HG03432 (cell line): ENCODE results near the gene RRP12.
"Not testable (repeated sequence)": the region's sequence is repeated elsewhere in the genome, so short reads cannot be mapped to it uniquely, and the experiment has no call there.

Source experiments
- ATAC-seq: cut with Tn5 transposase; IDR thresholded peaks from one replicate; pipeline ENCODE4 v1.9.1; 2021; ENCODE audit warnings: mild to moderate bottlenecking, moderate library complexity; ENCODE audit not compliant: unreplicated experiment

The RRP12 gene

DNA sequence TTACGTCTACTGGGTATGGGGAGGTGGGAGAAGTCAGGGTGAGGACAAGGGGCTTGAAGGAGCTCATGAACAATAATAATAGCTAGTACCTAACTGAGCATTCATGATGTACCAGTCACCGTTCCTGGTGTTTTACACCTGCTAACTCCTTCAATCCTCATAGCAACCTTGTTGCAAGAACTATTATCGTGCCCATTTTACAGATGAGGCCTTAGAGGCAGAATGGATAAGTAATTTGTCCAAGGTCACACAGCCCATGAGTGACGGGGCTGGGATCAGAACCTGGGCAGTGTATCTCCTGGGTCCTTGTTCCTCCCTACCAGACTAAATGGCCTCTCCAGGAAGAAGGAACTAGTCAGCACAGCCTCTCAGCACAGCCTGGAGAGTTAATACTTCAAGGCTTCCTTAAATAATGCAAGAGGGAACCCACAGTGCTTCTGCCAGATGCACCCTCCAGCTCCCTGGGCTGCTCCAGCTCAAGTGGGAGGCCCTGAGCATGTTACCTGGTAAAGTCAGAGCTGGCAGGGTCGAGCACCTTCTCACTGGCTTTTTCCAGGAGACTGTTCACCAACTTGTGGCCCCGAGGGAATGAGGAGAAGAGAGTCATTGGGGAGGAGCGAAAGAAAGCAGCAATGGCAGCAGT lies 28.8 kb downstream of the RRP12 start:
- no peak for ATAC-seq

DNA sequence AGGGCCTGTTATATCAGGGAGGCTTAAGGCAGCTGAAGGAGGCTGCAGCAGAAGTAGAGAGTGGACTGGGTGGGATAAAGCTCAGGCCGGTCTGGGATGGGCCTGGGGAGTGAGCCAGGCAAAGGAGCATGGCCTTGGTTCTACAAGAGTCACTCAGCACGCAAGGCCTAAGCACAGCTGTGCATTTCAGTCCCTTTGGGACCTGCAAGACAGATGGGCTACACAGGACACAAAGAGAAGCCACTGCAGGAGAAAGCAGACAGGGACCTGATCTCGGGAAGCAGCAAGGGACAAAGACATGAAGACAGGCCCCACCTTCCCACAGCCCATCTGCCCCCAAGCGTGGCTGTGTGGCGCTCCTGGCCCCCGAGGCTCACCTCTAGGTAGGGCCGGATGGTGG lies 29.4 kb downstream of the RRP12 start:
- ATAC-seq: no peak

DNA sequence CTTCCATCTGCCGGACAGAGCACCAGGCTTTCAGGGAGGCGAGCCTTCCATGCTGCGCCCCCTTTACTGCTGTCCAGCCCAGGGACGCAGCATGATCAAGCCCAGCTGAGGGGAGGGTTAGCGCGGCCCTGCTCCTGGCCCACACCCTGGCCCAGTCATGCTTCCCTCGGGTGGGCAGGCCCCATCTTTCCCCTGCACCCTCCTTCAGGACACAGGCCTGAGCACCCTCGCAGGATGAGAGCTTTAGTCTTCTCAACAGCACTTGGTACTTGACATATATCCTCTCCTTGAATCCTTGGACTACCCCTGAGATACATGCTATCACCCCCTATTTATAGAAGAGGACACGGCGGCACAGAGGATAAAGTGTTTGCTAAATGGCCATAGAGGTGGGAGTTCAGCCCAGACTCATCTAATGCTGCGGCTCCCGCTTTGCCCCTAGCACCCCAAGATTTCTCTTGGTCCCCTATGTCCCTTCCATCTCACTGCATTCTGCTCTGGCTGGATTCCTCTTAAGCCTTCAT lies 34.0 kb downstream of the RRP12 start:
- no peak for ATAC-seq

DNA sequence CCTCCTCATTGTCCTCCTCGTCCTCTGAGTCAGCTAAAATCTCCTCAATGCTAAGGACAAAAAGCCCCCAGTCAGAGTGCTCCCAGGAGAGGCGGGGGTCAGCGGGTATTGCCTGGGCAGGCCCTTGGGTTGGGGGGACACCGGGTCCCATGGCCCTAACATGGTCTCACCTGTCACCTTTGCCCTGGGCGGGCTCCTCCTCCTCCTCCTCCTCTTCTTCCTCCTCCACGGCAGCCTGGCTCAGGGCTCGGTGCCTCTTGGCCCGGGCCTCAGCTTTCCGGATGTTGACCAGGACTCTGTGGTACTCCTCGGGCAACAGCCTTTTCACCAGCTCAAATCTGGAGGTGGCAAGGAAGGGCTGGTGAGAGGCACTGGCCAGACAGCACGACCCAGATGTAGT lies 34.6 kb downstream of the RRP12 start:
- ATAC-seq: no peak

DNA sequence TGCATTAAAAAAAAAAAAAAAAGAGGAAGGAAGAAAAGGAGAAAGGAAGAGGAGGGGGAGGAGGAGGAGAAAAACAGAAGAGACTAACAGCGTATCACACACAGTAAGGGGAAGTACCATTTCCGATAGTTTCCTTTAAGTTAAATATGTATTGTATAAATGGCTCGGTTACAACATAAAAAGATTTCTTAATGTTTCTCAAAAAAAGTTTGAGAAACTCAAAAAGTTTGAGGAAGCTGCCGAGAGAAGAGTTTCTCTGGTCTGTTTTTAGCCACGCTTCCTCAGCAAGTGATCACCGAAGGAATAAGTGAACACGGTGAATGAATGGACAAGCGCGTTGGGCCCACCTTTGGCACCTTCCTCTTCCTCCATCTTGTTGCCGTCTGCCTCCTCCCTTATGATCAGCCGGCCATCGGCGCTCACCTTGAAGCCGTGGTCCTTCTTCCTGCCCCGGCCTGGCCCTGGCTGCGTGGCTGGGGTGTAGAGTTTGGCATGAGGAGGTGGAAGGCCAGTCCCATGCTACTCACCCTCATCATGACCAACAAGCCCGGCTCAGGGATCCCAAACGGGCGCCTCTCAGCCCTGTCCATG lies 35.3 kb downstream of the RRP12 start:
- ATAC-seq: no peak

DNA sequence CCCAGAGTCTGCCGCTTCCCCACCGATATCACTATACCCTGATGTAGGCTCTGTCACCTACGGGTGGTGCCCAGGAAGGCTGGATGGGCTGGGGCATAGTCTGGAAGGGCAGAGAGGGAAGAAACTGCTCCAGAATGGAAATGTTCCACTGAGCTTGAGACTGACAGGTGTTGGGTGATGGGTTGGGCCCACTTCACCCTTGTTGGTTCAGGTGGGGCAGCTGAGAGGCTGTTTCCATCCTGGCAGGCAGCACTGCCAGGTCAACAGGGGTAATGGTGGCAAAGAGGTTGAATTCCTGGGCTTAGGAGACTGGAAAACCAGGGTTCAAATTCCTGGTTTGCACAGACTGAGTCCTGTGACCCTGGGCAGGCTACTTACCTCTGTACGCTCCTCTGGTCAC lies 38.1 kb downstream of the RRP12 start:
- ATAC-seq: no peak

DNA sequence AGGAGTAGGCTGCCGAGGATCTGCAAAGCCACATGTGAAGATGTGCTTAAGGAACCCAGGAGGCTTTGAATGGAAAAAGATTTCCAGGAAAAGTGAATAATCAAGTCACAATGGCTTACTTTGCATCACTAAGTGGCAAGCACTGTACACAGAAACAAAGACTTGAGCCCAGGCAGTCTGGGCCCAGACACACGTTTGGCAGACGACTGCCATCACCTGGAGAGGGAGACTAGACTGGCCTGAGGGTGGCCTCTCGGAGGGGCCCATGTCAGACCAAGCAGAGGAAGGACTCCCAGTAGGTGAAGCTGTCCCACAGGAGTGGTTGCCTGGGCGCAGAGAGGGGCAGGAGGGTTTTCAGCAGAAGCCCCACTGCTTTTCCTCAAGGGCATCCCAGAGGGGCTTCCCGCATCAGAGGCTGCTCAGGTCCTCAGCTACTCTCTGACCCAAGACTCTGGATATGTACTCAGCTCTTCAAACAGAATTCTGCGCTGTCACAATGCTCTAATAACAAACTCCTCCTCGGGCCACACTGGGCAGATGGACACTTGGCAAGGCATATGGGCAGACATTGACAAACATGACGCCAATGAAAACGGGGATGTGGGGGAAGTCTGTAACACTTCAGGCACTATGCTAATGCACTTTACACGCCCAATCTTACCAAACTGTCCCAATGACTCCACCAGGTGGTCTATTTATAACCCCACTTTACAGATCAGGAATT lies 38.7 kb downstream of the RRP12 start:
- ATAC-seq: no peak

DNA sequence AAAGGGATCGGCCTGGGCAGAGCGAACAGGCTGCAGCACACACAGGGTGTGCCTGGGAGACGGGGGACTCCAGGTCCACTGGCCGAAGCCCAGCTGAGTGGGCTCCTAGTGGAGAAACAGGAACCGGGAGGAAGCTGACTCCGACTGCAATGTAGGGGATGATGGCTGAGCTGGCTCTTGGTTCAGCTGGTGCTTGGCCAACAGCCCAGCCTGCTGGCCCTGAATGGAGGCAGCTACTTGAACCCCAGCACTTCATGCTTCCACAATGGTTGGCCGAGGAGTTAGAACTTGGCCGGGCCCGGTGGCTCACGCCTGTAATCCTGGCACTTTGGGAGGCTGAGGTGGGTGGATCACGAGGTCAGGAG lies 39.6 kb downstream of the RRP12 start:
- ATAC-seq: no peak

DNA sequence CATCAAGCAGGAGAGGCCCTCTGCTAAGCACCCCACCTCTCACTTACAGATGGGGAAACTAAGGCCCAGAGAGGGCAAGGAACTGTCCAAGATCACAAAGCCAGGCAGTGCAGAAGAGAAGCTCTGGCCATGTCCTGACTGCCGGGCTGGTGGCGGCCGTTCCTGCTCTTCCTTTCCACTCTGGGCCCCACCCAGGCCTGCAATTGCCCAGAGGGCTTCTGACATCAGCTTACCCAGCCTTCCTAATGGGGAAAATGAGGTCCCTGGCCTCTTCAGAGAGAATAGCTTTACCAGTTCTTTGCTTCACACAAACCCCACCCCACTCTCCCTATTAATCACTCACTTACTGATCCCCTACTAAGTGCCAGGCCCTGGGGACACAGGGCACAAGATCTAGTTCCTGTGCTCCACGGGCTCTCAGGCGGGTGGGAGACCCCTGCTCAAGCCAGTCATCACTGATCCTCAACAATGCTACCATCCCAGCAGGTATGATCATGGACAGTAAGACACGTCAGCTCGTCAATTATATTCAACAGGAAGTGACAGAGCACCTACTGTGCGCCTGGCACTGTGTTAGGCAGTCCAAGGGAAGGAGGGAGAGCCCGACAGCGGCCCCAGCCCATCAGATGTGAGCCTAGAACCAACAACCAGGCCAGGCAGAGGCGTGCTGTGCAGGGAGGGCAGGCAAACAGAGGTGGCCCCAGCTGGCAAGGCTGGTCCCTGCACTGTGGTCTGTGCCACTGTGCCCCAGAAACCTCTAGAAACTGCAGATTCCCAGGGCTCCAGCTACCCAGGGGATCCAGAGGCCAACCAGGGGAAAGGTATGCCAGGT lies 40.2 kb downstream of the RRP12 start:
- ATAC-seq: no peak

DNA sequence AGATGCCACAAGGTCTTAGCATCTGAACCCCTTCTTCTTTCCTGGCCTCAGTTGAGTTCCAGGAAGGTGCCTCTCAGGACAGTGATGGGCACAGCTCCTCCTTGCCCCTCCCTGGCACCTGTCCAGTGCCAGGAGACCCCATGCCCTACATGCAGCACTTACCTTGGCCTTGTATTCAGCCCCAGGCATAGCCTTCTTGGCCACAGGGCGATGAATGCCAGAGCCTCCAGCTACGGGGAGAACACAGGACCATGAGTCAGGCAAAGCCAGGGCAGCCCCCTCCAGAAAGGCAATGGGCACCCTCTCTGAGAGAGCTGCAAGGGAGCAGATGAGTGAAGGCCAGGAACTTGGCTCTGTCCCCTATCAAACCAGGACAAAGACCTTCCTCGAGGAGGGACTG lies 42.4 kb downstream of the RRP12 start:
- no peak for ATAC-seq

DNA sequence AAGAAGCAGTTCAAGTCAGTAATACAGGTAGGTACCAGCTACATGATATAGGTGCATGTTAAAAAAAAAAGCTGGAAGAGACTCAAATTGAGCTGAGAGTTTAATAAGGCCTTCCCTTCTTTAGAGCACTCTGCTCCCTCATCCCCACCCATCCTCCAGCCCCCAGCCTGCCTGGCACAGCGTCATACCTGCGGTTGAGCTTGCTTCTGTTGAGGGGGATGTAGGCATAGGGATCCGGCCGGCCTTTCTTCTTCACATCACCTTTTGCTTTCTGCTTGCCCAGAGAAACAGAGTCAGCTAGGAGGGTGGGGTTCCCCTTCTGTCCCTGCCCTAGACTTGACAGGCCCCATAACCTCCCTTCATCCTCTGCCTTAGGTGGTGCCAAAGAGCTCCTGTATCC lies 42.8 kb downstream of the RRP12 start:
- no peak for ATAC-seq

DNA sequence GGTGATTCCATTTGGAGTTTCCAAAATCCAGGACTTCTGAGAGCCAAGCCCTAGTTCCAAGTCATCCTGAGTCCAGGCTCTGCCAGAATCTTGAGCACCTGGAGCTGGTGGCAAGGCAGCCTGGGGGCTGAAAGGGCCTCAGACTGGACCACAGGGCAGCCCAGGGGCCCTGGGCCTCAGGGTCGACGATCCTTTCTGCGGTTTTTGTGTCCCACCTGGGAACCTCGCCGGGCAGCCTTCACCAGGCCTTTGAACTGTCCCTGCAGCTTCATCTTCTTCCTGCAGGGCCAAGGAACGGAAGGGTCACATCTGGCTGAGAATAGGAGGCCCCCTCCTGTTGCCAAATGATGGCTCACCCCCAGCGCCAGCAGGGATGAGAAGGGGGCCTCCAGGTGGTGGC lies 44.2 kb downstream of the RRP12 start:
- no peak for ATAC-seq

DNA sequence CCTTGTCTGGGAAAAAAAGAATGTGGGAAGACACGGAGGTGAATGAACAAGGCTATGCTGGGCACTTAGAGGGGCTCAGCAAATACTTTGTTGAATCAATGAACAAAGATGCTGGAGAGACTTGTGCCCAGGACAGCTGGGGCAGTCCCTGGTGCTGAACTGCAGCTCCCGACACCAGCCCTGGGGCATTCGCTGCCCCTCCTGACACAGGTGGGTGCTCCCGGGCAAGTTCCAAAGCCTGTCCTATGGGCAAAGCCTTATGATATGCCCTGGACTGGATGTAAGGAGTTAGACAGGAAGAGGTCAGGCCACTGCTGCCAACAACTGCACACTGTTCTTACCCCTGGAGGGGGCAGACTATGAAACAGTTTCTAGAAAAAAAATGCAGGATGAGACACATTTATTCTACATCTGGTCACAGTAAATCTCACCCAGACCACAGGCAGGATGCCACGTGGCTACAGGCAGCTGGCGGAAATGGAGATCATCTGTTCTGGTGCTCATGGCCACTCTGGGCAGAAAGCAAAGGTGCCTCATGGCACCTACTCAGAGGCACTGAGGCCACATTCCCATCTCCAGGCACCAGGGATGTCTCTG lies 44.7 kb downstream of the RRP12 start:
- no peak for ATAC-seq

DNA sequence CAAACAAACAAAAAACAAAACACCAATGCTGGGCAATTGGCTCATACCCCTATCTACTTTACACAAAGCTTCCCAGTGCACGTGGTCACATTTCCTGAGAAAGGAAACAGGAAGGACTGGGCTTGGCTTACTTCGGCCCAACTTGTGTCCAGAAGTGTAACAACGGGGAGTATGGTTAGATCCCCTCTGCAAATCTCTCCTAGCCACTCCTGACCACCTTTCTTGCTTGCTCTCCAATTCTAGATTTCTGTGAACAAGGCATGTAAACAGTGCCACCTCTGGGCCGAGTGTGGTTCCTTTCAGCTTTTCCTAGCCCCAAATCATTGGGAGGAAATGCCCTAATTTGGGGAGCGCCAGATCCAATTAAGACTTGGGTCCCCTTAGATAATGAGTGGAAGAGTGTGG lies 45.6 kb downstream of the RRP12 start:
- no peak for ATAC-seq

DNA sequence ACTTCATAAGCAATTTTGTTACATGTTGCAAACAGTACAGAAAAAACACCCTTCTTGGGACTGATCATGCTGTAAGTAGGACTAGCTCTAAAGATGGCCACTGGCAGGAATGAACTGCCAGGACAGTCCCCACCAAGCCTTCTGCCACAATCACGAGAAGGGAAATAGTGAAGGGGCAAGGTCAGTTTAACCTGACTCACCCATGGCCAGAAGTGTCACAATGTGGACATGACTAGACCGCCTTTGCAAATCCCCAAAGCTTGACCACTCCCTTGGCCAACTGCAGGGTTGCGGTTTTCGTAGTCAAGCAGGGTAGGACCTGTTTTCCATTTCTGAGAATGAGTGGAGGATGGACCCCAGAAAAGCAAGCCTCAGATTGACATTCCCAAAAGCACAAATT lies 47.2 kb downstream of the RRP12 start:
- ATAC-seq: no peak

DNA sequence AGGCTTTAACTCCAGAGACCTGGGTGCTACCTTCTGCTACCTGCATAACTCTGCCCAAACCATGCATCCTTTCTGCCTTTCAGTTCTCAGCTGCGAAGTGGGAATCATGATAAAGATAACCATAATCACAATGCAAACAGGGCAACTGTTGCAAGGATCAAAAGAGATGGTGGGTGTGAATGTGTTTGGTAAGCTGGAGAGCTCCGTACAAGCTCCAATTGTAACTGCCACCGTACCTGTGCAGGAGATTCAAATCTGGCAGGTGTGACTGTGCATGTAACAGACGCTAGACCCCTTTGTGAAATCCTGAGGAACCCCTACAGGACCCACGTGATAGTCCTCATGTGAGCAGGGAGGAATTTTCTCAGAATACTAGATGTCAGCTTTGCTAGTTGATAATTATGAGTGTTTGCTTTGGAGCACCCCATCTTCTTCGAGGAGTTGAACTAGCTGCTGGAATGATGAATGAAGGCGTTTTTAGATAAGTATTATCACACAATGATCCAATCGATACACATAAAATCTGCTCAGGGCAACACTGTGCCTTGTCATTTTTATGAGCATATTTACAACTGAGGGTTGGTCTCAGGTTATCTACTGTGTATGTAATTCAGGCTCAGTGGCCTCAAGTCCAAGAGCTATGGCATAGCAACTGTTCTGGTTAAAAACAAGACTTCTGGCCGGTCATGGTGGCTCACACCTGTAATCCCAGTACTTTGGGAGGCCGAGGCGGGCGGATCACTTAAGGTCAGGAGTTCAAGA lies 51.2 kb downstream of the RRP12 start:
- no peak for ATAC-seq

DNA sequence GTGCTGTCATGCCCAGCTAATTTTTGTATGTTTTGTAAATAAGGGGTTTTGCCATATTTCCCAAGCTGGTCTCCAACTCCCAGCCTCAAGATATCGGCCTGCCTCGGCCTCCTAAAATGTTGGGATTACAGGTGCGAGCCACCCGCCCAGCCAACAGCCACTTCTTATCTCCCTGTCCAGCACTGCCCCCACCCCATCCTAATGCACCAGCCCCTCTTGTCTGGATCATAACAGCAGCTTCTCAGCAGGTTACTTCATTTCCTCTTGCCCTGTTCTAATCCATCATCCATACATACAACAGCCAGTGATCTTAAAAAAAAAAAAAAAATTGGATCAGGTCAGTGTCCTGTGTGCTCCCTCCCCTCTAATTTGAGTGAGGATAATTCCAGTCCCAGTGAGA lies 53.8 kb downstream of the RRP12 start:
- ATAC-seq: no peak

DNA sequence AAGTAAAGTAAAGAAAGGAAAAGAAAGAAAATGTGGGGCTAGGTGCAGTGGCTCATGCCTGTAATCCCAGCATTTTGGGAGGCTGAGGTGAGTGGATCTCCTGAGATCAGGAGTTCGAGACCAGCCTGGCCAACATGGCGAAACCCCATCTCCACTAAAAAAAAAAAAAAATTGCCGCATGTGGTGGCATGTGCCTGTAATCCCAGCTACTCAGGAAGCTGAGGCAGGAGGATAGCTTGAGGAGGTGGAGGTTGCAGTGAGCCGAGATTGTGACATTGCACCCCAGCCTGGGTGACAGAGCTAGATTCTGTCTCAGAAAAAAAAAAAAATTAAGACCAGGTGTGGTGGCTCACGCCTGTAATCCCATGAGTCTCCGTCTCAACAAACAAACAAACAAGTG lies 57.5 kb downstream of the RRP12 start:
- ATAC-seq: not testable (repeated sequence)

DNA sequence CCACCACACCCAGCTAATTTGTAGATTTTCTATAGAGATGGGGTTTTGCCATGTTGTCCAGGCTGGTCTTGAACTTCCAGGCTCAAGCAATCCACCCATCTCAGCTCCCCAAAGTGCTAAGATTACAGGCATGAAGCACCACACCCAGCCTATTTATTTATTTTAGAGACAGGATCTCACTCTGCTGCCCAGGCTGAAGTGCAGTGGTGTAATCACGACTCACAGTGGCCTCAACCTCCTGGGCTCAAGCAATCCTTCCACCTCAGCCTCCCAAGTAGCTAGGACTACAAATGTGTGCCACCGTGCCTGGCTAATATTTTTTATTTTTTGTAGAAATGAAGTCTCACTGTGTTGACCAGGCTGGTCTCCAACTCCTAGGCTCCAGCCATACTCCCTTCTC lies 59.7 kb downstream of the RRP12 start:
- ATAC-seq: no peak

DNA sequence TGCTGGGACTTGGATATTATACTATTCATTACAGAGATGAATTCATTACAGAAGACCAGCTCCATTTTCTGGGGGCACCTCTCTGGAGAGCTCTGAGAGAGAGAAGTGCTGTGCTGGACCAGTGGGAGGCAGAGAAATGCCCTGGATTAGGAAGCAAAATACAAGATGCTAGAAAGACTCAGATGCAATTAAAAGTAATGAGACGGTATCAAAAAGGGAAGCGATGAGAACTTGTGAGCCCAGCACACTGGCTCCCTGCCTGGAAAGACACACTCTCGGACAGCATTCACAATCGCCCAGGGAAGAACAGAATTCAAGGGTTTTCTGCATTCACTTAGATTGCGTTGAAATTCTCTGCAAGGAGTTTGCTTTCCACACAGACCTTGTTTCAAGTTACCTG lies 63.1 kb downstream of the RRP12 start:
- ATAC-seq: no peak
